Endodermal cell (in vitro differentiated cells): ENCODE measurements around the gene ACAP2. TPM values are rescaled to one million over a fixed set of nuclear protein-coding genes. Genes with fewer than 3 reads are reported as not detected.

ENCODE experiments used
- DNase-seq: peaks from one replicate; pipeline ENCODE4 v3.0.0-alpha.2; 2017
- H3K27ac ChIP-seq: 2 replicates; pipeline ENCODE4 v1.5.1; 2013; ENCODE audit warnings: mild to moderate bottlenecking, low read depth, low read length, moderate library complexity
- H3K27me3 ChIP-seq: 2 replicates; pipeline ENCODE4 v1.6.1; 2013; ENCODE audit warnings: mild to moderate bottlenecking, low read length, moderate library complexity; ENCODE audit not compliant: insufficient read depth, control insufficient read depth, poor library complexity, severe bottlenecking
- H3K36me3 ChIP-seq: 2 replicates; pipeline ENCODE4 v1.7.0; 2013; ENCODE audit warnings: mild to moderate bottlenecking, low read length, moderate library complexity; ENCODE audit not compliant: control insufficient read depth, insufficient read depth
- H3K4me1 ChIP-seq: one replicate; pipeline ENCODE4 v1.7.0; 2013; ENCODE audit warnings: low read length; ENCODE audit not compliant: control insufficient read depth, insufficient read depth
- H3K4me3 ChIP-seq: 2 replicates; pipeline ENCODE4 v1.5.1; 2013; ENCODE audit warnings: mild to moderate bottlenecking, low read length, moderate library complexity
- H3K9ac ChIP-seq: 2 replicates; pipeline ENCODE4 v1.6.1; 2013; ENCODE audit warnings: mild to moderate bottlenecking, low read length, moderate library complexity; ENCODE audit not compliant: poor library complexity, severe bottlenecking; ENCODE audit errors: extremely low read depth
- H3K9me3 ChIP-seq: 2 replicates; pipeline ENCODE4 v1.6.1; 2013; ENCODE audit warnings: mild to moderate bottlenecking, low read length, moderate library complexity; ENCODE audit not compliant: control insufficient read depth
- H3K27ac Mint-ChIP-seq: 2 replicates; pipeline ENCODE4 v1.8.0; 2020; ENCODE audit warnings: mixed read lengths
- H3K27me3 Mint-ChIP-seq: 2 replicates; pipeline ENCODE4 v1.8.0; 2021; ENCODE audit warnings: mild to moderate bottlenecking, mixed read lengths; ENCODE audit not compliant: insufficient read depth
- H3K36me3 Mint-ChIP-seq: 2 replicates; pipeline ENCODE4 v1.8.0; 2020; ENCODE audit warnings: low read depth, mixed read lengths
- H3K4me1 Mint-ChIP-seq: 2 replicates; pipeline ENCODE4 v1.8.0; 2020; ENCODE audit warnings: mixed read lengths
- H3K4me3 Mint-ChIP-seq: 2 replicates; pipeline ENCODE4 v1.8.0; 2020; ENCODE audit warnings: mild to moderate bottlenecking, moderate library complexity, mixed read lengths
- H3K9me3 Mint-ChIP-seq: 2 replicates; pipeline ENCODE4 v1.8.0; 2020; ENCODE audit warnings: mild to moderate bottlenecking, mixed read lengths
- CTCF ChIP-seq: fragments of 200-600 bp; sonication (generic); conservative IDR thresholded peaks from 2 replicates; pipeline ENCODE4 v1.5.0; 2021; ENCODE audit warnings: antibody characterized with exemption, mild to moderate bottlenecking
- WGBS, 2 experiments: methylation state at CpG; one replicate each; pipeline versions ENCODE4 v1.1.5 to v1.1.7; 2013; ENCODE audit warnings: missing lambda C conversion rate in 2 of 2, mixed read lengths in 1 of 2; ENCODE audit not compliant: insufficient coverage in 1 of 2, insufficient read length in 1 of 2; 5-methylcytosine and 5-hydroxymethylcytosine counted together
- total RNA-seq, 2 donors: library from RNA; stranded (reverse); fragmentation: NEBNext Ultra II Directional in 1 of 2; extraction: Animal tissue kit (Norgen Biotek cat#: 25700) in 1 of 2; gene quantifications; 2 replicates in 1 of 2; 3 replicates in 1 of 2; pipeline ENCODE4 v1.2.1, GENCODE V29; 2021

Gene ACAP2
- total RNA-seq, 2 donors from 2014 or later = 61.9 to 70.5 TPM

GRCh38 chr3:195438371-195438770 is 4.4 kb downstream of the ACAP2 start:
- Histone ChIP-seq H3K27ac (no peak overlapping the region), H3K9ac (no peak overlapping the region), H3K9me3 (no peaks in the 10 kb centered on the region), H3K4me3 (no peak overlapping the region), H3K27me3 (no peaks in the 10 kb centered on the region), H3K4me1 (peaks cover 3% of the 10 kb centered on the region), H3K36me3 (no peaks in the 10 kb centered on the region)
- H3K27ac Mint-ChIP-seq = no peak overlapping the region
- no peak overlapping the region for H3K4me3 Mint-ChIP-seq
- no peak for TF ChIP-seq CTCF
- no peaks in the 10 kb centered on the region for H3K27me3 Mint-ChIP-seq
- 92 to 100% methylated on average over 1 to 2 of the region's 2 CpGs for WGBS, 2 experiments
- no peaks in the 10 kb centered on the region for H3K9me3 Mint-ChIP-seq
- H3K36me3 Mint-ChIP-seq = peaks cover 6% of the 10 kb centered on the region
- H3K4me1 Mint-ChIP-seq = peaks cover 14% of the 10 kb centered on the region
- no peak for DNase-seq

DNA sequence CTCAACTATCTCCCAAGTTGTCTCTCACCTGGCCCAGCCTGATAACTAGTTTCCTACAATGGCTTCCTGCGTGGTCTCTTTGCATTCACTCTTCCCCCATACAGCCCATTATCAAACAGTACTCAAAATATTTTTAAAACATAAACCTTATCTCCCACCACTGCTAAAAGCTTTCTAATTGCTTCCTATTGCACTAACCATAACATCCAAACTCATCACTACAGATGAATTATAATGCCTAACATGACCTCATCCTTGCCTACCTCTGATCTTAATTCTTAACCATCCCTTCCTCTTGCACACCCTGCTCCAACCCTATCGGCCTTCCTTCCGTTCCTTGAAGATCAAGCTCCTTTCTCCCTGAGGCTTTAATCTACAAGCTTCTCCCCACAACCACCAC is 17.0 kb downstream of the ACAP2 start:
- WGBS, 2 experiments = 92 to 93% methylated on average over 3 of the region's 3 CpGs
- Histone ChIP-seq H3K4me3 (no peak overlapping the region), H3K4me1 (no peaks in the 10 kb centered on the region), H3K9me3 (peaks cover 23% of the 10 kb centered on the region), H3K36me3 (peaks cover 8% of the 10 kb centered on the region), H3K27me3 (no peaks in the 10 kb centered on the region), H3K9ac (no peak overlapping the region), H3K27ac (no peak overlapping the region)
- peaks cover 2% of the 10 kb centered on the region for H3K9me3 Mint-ChIP-seq
- peaks cover 10% of the 10 kb centered on the region for H3K4me1 Mint-ChIP-seq
- no peak for TF ChIP-seq CTCF
- DNase-seq = no peak
- no peak overlapping the region for H3K4me3 Mint-ChIP-seq
- H3K27me3 Mint-ChIP-seq = no peaks in the 10 kb centered on the region
- peaks cover 2% of the 10 kb centered on the region for H3K36me3 Mint-ChIP-seq
- H3K27ac Mint-ChIP-seq = no peak overlapping the region

GRCh38 chr3:195423818-195424217 is 19.0 kb downstream of the ACAP2 start:
- H3K36me3 Mint-ChIP-seq = peaks cover 1% of the 10 kb centered on the region
- 90 to 100% methylated on average over 1 of the region's 2 CpGs for WGBS, 2 experiments
- no peaks in the 10 kb centered on the region for H3K27me3 Mint-ChIP-seq
- Histone ChIP-seq H3K9ac (no peak overlapping the region), H3K9me3 (peaks cover 21% of the 10 kb centered on the region), H3K36me3 (peaks cover 8% of the 10 kb centered on the region), H3K27ac (no peak overlapping the region), H3K4me3 (no peak overlapping the region), H3K27me3 (no peaks in the 10 kb centered on the region), H3K4me1 (no peaks in the 10 kb centered on the region)
- TF ChIP-seq CTCF = no peak
- peaks cover 8% of the 10 kb centered on the region for H3K4me1 Mint-ChIP-seq
- no peak for DNase-seq
- H3K9me3 Mint-ChIP-seq = peaks cover 2% of the 10 kb centered on the region
- H3K27ac Mint-ChIP-seq = no peak overlapping the region
- H3K4me3 Mint-ChIP-seq = no peak overlapping the region
